IgD-negative memory B cell (primary cell): ENCODE results near the gene SETMAR. TPM values are rescaled to one million over a fixed set of nuclear protein-coding genes. Genes with fewer than 3 reads are reported as not detected.
A peak's percentile ranks its signal among the peaks of the same experiment; 100 is the strongest.

Experiments
- H3K27ac Mint-ChIP-seq, 3 donors: one replicate each; pipeline ENCODE4 v1.8.0; 2020 to 2022; ENCODE audit warnings: mild to moderate bottlenecking in 3 of 3, mixed read lengths in 3 of 3, moderate library complexity in 1 of 3
- H3K27me3 Mint-ChIP-seq: one replicate; pipeline ENCODE4 v1.8.0; 2021; ENCODE audit warnings: mixed read lengths
- H3K36me3 Mint-ChIP-seq: one replicate; pipeline ENCODE4 v1.8.0; 2020; ENCODE audit warnings: mild to moderate bottlenecking, mixed read lengths
- H3K4me1 Mint-ChIP-seq, 3 donors: one replicate each; pipeline ENCODE4 v1.8.0; 2020 to 2022; ENCODE audit warnings: mixed read lengths in 3 of 3, mild to moderate bottlenecking in 1 of 3
- H3K4me3 Mint-ChIP-seq, 4 donors: one replicate each; pipeline ENCODE4 v1.8.0; 2020 to 2022; ENCODE audit warnings: mild to moderate bottlenecking in 4 of 4, mixed read lengths in 4 of 4, moderate library complexity in 3 of 4
- H3K9me3 Mint-ChIP-seq, 3 donors: one replicate each; pipeline ENCODE4 v1.8.0; 2020 to 2021; ENCODE audit warnings: mixed read lengths in 3 of 3, mild to moderate bottlenecking in 1 of 3
- polyA plus RNA-seq: library from polyadenylated mRNA; unstranded; fragments of 300-500 nt; fragmentation: Illumina TruSeq; gene quantifications from one replicate; pipeline ENCODE4 v1.2.3, GENCODE V29; 2021

Gene SETMAR
- polyA plus RNA-seq, 1 donor from 2014 or later = 8.8 TPM

DNA sequence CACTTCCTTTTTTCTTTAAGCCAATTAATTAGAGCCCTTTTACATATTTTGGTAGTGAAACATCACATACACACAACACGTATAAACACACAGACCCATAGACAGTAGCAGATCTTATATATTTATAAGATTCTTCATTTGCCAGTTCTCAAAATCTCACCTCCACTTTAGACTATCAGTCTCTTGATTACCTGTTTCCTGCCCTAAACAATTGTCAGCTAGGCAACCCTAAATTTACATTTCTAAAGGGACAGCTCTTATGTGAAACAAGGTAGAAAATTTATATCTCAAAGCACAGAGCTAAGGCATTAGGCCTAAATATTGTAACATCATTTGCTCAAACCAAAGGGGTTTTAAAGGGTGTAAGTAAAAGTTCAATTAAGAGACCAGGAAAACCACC lies 28.9 kb downstream of the SETMAR start:
- Mint-ChIP-seq H3K4me3 (no peak overlapping the region), H3K4me1 (no peaks in the 10 kb centered on the region), H3K36me3 (no peaks in the 10 kb centered on the region), H3K27me3 (no peaks in the 10 kb centered on the region), H3K9me3 (peaks cover 1 to 20% (median 16%) of the 10 kb centered on the region in 3 donors), H3K27ac (no peak overlapping the region)

DNA sequence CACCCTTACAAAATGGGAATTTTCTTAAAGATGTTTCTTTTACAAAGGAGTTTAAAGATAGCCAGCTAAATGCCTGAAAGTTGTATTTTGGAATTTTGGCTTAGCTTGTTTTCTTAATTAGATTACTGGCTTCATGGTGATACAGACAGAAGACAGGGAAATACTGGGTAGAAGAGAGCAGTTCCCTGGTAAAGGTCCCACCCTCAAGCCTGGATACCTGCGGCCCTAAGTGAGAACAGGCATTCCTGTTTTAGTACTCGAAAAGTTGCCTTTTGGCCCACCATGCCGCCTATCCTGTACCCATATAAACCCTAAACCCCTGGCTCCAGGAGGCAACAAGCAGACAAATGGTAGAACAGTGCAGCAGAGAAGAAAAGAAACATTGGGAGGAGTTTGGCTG lies 29.4 kb downstream of the SETMAR start:
- Mint-ChIP-seq H3K9me3 (peaks cover 1 to 20% (median 14%) of the 10 kb centered on the region in 3 donors), H3K4me3 (no peak overlapping the region), H3K27ac (no peak overlapping the region), H3K36me3 (no peaks in the 10 kb centered on the region), H3K27me3 (no peaks in the 10 kb centered on the region), H3K4me1 (no peaks in the 10 kb centered on the region)

GRCh38 chr3:4332991-4333390 lies 29.8 kb downstream of the SETMAR start:
- no peak overlapping the region for H3K27ac Mint-ChIP-seq
- no peaks in the 10 kb centered on the region for H3K4me1 Mint-ChIP-seq
- no peak overlapping the region for H3K4me3 Mint-ChIP-seq
- no peaks in the 10 kb centered on the region for H3K36me3 Mint-ChIP-seq
- H3K9me3 Mint-ChIP-seq = peaks cover 1 to 20% (median 14%) of the 10 kb centered on the region in 3 donors
- H3K27me3 Mint-ChIP-seq = no peaks in the 10 kb centered on the region

DNA sequence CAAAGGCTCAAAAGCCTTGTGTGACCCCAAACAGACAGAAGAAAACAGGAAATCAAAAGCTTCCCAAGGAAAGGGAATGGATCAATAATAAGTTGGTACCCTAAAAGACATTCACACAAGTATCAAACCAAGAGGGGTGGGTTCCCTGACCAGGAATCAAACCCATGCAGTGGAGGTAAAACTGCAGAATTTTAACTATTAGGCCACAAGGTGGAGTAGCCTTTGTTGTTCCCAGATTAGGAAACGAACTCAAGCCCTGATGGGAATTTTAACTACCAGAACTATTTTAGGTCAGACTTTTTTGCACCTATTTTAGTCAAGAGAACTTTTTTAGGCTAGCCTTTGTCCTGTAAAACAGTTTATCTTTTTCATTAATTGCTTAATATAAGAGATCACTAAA lies 31.4 kb downstream of the SETMAR start:
- no peak overlapping the region for H3K27ac Mint-ChIP-seq
- peaks cover 5% of the 10 kb centered on the region for H3K36me3 Mint-ChIP-seq
- no peaks in the 10 kb centered on the region for H3K4me1 Mint-ChIP-seq
- H3K9me3 Mint-ChIP-seq = peaks cover 1 to 11% (median 9%) of the 10 kb centered on the region in 3 donors
- H3K27me3 Mint-ChIP-seq = no peaks in the 10 kb centered on the region
- H3K4me3 Mint-ChIP-seq = no peak overlapping the region

DNA sequence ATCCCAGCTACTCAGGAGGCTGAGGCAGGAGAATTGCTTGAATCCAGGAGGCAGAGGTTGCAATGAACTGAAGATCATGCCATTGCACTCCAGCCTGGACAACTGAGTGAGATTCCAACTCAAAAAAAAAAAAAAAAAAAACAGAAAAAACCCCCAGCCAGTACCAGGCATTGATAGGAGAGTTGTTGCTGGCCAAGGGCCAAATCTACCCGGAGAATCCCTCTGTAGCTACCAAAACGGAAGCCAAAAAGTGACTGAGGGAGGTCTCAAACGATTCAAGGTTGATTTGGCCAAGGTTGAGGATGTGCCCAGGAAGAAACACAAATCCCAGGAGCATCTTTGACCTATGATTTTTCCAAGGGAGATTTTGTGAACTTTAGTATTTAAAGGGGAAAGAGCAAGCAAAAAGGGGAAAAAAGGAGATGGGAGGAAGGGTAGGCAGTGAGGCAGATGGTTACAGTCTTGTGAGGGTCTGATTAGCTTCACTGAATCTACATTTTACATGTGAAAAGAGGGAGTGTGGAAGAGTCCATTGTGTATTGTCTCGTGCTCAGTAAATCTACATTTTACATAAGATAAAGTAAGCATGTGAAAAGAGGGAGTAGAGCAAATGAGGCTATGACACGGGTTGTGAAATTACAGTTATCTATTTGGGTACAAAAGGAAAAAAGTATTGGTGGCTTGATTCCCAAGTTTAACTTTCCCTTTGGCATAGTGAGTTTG lies 32.8 kb downstream of the SETMAR start:
- Mint-ChIP-seq H3K36me3 (peaks cover 6% of the 10 kb centered on the region), H3K4me1 (no peaks in the 10 kb centered on the region), H3K27ac (peak overlapping the region in 1 of 3 donors; percentile 59), H3K4me3 (no peak overlapping the region), H3K27me3 (no peaks in the 10 kb centered on the region), H3K9me3 (peaks cover 0 to 2% (median 0%) of the 10 kb centered on the region in 3 donors)

- H3K4me3 Mint-ChIP-seq = no peak overlapping the region
- peak overlapping the region in 1 of 3 donors; percentile 67 for H3K27ac Mint-ChIP-seq
- H3K36me3 Mint-ChIP-seq = peaks cover 6% of the 10 kb centered on the region
- no peaks in the 10 kb centered on the region for H3K27me3 Mint-ChIP-seq
- no peaks in the 10 kb centered on the region for H3K4me1 Mint-ChIP-seq
- peaks cover 0 to 2% (median 0%) of the 10 kb centered on the region in 3 donors for H3K9me3 Mint-ChIP-seq
These were observed 33.8 kb downstream of the SETMAR start for GRCh38 chr3:4336850-4337546.

GRCh38 chr3:4338751-4339150 lies 35.6 kb downstream of the SETMAR start:
- Mint-ChIP-seq H3K4me3 (no peak overlapping the region), H3K9me3 (peaks cover 0 to 2% (median 0%) of the 10 kb centered on the region in 3 donors), H3K27me3 (no peaks in the 10 kb centered on the region), H3K36me3 (peaks cover 8% of the 10 kb centered on the region), H3K27ac (no peak overlapping the region), H3K4me1 (no peaks in the 10 kb centered on the region)

DNA sequence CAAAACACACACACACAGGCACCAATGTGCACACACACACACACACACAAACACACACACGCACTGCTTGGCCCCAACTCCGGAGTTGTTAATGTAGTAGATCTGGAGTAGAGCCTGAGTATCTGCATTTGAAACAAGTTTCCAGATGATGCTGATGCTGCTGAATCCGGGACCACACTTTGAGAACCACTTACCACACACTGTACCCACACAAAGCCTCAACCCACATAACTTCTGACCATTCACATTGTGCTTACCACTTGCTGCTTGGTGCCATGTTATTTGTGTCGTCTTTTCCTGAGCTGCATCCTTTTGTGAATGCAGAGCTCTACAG lies 36.9 kb downstream of the SETMAR start:
- Mint-ChIP-seq H3K9me3 (peaks cover 0 to 1% (median 0%) of the 10 kb centered on the region in 3 donors), H3K27ac (no peak overlapping the region), H3K36me3 (peaks cover 8% of the 10 kb centered on the region), H3K4me3 (no peak overlapping the region), H3K27me3 (no peaks in the 10 kb centered on the region), H3K4me1 (no peaks in the 10 kb centered on the region)

GRCh38 chr3:4340411-4341335 lies 37.5 kb downstream of the SETMAR start:
- H3K27me3 Mint-ChIP-seq = no peaks in the 10 kb centered on the region
- no peak overlapping the region for H3K27ac Mint-ChIP-seq
- no peaks in the 10 kb centered on the region for H3K4me1 Mint-ChIP-seq
- no peak overlapping the region for H3K4me3 Mint-ChIP-seq
- H3K9me3 Mint-ChIP-seq = no peaks in the 10 kb centered on the region
- H3K36me3 Mint-ChIP-seq = peaks cover 8% of the 10 kb centered on the region

DNA sequence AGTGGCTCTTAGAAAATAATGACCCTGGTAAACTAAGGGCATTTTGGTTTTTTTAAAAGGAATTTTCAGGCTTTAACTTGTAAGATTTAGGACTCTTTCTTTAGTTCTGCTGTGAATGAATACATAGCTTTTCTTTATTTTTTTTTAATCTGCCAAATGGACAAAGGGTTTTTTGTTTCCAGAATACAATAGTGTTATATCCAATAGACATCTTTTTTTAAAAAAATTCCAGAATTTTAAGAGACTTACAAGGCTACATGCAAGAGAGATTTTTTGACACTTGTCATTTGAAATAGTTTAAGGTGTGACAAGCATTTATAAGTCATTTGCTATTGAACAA lies 38.1 kb downstream of the SETMAR start:
- Mint-ChIP-seq H3K4me3 (no peak overlapping the region), H3K36me3 (peaks cover 8% of the 10 kb centered on the region), H3K9me3 (no peaks in the 10 kb centered on the region), H3K27ac (no peak overlapping the region), H3K4me1 (no peaks in the 10 kb centered on the region), H3K27me3 (no peaks in the 10 kb centered on the region)

DNA sequence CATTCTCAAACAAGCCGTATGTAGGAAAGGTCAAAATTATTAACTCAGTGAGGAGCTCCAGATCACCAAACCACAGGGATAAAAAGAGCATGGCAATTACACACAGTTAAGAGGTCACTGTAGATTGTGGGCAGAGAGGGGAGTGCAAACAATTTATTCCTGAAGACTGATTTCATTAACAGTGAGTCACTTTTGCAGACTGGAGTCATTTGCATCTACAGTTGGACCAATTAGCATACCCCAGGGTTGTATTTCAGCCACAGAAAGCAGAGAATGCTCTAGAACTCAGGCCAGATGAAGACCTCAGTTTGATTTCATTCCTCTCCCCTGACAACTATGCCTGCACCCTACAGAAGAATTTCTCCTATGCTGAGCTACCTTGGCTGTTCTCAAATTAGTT lies 40.1 kb downstream of the SETMAR start:
- no peaks in the 10 kb centered on the region for H3K27me3 Mint-ChIP-seq

GRCh38 chr3:4350789-4351163 lies 47.6 kb downstream of the SETMAR start:
- Mint-ChIP-seq H3K36me3 (peaks cover 4% of the 10 kb centered on the region), H3K4me3 (peak overlapping the region in 3 of 4 donors; percentile 1 to 45 (median 8)), H3K4me1 (peaks cover 3 to 7% (median 5%) of the 10 kb centered on the region in 3 donors), H3K9me3 (no peaks in the 10 kb centered on the region), H3K27me3 (no peaks in the 10 kb centered on the region), H3K27ac (peak overlapping the region in 1 of 3 donors; percentile 37)

More for the DNA sequence above, 40.1 kb downstream of the SETMAR start:
- H3K27ac Mint-ChIP-seq = no peak overlapping the region
- H3K9me3 Mint-ChIP-seq = no peaks in the 10 kb centered on the region
- H3K36me3 Mint-ChIP-seq = peaks cover 8% of the 10 kb centered on the region
- H3K4me3 Mint-ChIP-seq = no peak overlapping the region
- H3K4me1 Mint-ChIP-seq = no peaks in the 10 kb centered on the region

GRCh38 chr3:4351164-4351855 lies 48.1 kb downstream of the SETMAR start:
- peak overlapping the region in 1 of 3 donors; percentile 37 for H3K27ac Mint-ChIP-seq
- peaks cover 4% of the 10 kb centered on the region for H3K36me3 Mint-ChIP-seq
- H3K4me3 Mint-ChIP-seq = peak overlapping the region in 3 of 4 donors; percentile 1 to 80 (median 47)
- peaks cover 3 to 7% (median 5%) of the 10 kb centered on the region in 3 donors for H3K4me1 Mint-ChIP-seq
- no peaks in the 10 kb centered on the region for H3K9me3 Mint-ChIP-seq
- H3K27me3 Mint-ChIP-seq = no peaks in the 10 kb centered on the region

- peaks cover 3 to 7% (median 5%) of the 10 kb centered on the region in 3 donors for H3K4me1 Mint-ChIP-seq
- no peak overlapping the region for H3K27ac Mint-ChIP-seq
- no peak overlapping the region for H3K4me3 Mint-ChIP-seq
- H3K27me3 Mint-ChIP-seq = no peaks in the 10 kb centered on the region
- H3K9me3 Mint-ChIP-seq = no peaks in the 10 kb centered on the region
- H3K36me3 Mint-ChIP-seq = peaks cover 4% of the 10 kb centered on the region
These were observed 48.7 kb downstream of the SETMAR start for GRCh38 chr3:4351872-4352271.
